Measurements from ENCODE around the gene FOXD3. TPM values are rescaled to one million over a fixed set of nuclear protein-coding genes. Genes with fewer than 3 reads are reported as not detected.

FOXD3 gene
- total RNA-seq, 4 donors from 2014 or later = not detected

GRCh38 chr1:63317817-63318152, 4.6 kb upstream of the FOXD3 start:
- no peak for TF ChIP-seq CTCF (IDR thresholded peaks at IDR 0.05; ENCODE audit: low read depth)

- TF ChIP-seq CTCF (IDR thresholded peaks at IDR 0.05; ENCODE audit: low read depth) = no peak
Measured at GRCh38 chr1:63318201-63318979, 4.0 kb upstream of the FOXD3 start.

- TF ChIP-seq CTCF (IDR thresholded peaks at IDR 0.05; ENCODE audit: low read depth) = no peak
Measured at GRCh38 chr1:63319046-63320021, 3.0 kb upstream of the FOXD3 start.

GRCh38 chr1:63320022-63320721, 2.2 kb upstream of the FOXD3 start:
- no peak for TF ChIP-seq CTCF (IDR thresholded peaks at IDR 0.05; ENCODE audit: low read depth)

- no peak for TF ChIP-seq CTCF (IDR thresholded peaks at IDR 0.05; ENCODE audit: low read depth)
Measured at GRCh38 chr1:63321066-63321784, 1.1 kb upstream of the FOXD3 start.

GRCh38 chr1:63321785-63322113, 618 bp upstream of the FOXD3 start:
- no peak for TF ChIP-seq CTCF (IDR thresholded peaks at IDR 0.05; ENCODE audit: low read depth)

Measured in subcutaneous adipose tissue (tissue), 4 donors.